ENCODE data around the gene SHISA5.

GRCh38 chr3:48460517-48460902, 43.5 kb downstream of the SHISA5 start:
- TF ChIP-seq KDM1A (IDR thresholded peaks at IDR 0.05; ENCODE audit: low read depth) (no peak), TFCP2L1 (CRISPR knock-in tag; IDR thresholded peaks at IDR 0.05) (no peak), MAZ (IDR thresholded peaks at IDR 0.05; ENCODE audit: borderline replicate concordance, low read depth, low read length) (no peak), EP300 (IDR thresholded peaks at IDR 0.05) (no peak), POLR2A (IDR thresholded peaks at IDR 0.05; ENCODE audit: low read length) (no peak), MAX (IDR thresholded peaks at IDR 0.05) (no peak), RAD21 (conservative IDR thresholded peaks at IDR 0.05 in 1 of 2, IDR thresholded peaks at IDR 0.05 in 1 of 2) (no peak), JUNB (IDR thresholded peaks at IDR 0.05) (no peak), TP53 (CRISPR knock-in tag; IDR thresholded peaks at IDR 0.05) (no peak)
- TF ChIP-seq, protein P1, sequence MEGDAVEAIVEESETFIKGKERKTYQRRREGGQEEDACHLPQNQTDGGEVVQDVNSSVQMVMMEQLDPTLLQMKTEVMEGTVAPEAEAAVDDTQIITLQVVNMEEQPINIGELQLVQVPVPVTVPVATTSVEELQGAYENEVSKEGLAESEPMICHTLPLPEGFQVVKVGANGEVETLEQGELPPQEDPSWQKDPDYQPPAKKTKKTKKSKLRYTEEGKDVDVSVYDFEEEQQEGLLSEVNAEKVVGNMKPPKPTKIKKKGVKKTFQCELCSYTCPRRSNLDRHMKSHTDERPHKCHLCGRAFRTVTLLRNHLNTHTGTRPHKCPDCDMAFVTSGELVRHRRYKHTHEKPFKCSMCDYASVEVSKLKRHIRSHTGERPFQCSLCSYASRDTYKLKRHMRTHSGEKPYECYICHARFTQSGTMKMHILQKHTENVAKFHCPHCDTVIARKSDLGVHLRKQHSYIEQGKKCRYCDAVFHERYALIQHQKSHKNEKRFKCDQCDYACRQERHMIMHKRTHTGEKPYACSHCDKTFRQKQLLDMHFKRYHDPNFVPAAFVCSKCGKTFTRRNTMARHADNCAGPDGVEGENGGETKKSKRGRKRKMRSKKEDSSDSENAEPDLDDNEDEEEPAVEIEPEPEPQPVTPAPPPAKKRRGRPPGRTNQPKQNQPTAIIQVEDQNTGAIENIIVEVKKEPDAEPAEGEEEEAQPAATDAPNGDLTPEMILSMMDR (IDR thresholded peaks at IDR 0.05): no peak
- TF ChIP-seq, protein P2, sequence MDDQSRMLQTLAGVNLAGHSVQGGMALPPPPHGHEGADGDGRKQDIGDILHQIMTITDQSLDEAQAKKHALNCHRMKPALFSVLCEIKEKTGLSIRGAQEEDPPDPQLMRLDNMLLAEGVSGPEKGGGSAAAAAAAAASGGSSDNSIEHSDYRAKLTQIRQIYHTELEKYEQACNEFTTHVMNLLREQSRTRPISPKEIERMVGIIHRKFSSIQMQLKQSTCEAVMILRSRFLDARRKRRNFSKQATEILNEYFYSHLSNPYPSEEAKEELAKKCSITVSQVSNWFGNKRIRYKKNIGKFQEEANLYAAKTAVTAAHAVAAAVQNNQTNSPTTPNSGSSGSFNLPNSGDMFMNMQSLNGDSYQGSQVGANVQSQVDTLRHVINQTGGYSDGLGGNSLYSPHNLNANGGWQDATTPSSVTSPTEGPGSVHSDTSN (IDR thresholded peaks at IDR 0.05): no peak

Measured in A549 (cell line).